Bone marrow (tissue), 2 donors: ENCODE measurements around the gene PRR12.

Experiments used
- DNase-seq, 2 donors: peaks; one replicate each; lab custom pipeline; 2025; lab: John Stamatoyannopoulos, UW

PRR12 gene

DNA sequence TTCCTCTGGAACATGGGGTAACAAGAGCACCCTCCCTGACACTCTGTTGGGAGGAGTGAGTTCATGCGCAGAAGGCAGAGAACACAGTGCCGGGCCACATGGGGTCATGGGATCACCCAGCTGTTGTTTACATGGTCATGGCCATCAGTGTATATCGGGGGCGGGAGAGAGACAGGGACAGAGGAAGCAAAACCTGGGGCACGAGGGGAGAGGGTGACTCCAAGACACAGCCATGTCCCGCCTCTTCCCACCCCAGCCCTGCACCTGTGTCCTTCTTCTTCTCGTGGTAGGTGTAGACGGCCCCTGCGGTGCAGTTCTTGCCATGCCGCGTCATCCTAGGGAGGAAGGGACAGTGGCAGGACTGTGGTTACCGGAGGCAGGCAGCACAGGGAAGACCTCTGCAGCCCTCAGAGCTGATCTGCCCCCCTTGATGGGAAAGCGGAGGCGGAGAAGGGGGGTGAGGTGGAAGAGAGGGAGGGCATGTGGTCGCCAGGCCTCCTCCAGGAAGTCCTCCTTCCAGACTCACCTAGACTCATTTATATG, 30.6 kb upstream of the PRR12 start:
- DNase-seq: no peak

GRCh38 chr19:49564616-49565045, 26.4 kb upstream of the PRR12 start:
- no peak for DNase-seq

DNA sequence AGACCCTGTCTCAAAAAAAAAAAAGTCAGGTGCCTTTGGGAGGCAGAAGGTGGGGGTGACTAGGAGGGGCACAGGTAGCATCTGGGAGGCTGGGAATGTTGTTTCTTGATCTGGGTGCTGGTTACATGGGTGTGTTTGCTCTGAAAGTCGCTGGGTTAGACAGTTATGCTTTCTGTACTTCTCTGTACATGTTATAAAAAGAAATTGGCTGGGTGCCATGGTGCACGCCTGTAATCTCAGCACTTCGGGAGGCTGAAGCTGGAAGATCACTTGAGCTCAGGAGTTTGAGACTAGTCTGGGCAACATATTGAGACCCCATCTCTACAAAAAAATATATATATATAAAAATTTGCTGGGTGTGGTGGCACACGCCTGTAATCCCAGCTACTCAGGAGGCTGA, 25.7 kb upstream of the PRR12 start:
- DNase-seq: no peak

- DNase-seq: no peak
These were observed 24.7 kb upstream of the PRR12 start for GRCh38 chr19:49566302-49566701.

DNA sequence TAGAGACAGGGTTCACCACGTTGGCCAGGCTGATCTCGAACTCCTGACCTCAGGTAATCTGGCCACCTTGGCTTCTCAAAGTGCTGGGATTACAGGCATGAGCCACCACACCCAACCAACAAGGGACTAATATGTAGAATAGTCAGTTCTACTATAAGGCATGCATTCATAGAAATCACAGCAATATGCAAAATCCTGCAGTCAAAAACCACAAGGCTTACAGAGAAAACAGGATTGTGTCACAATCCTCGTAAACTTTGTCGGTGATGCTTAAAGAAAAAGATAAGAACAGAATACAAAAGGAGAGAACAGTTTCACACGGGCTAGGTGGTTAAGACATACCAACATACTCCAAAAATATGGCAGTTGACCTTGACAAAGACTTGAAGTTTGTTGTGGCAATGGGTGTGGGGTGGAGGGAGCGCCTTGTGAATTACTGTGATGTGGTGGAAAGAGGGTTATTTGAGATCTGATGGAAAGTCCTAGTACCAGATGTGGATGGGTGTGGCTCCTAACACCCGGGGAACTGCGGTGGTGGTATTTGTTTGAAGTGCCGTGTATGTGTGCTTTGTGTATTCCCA, 23.0 kb upstream of the PRR12 start:
- DNase-seq: no peak

GRCh38 chr19:49570138-49570856, 20.7 kb upstream of the PRR12 start:
- DNase-seq: peak; percentile 19 to 75

DNA sequence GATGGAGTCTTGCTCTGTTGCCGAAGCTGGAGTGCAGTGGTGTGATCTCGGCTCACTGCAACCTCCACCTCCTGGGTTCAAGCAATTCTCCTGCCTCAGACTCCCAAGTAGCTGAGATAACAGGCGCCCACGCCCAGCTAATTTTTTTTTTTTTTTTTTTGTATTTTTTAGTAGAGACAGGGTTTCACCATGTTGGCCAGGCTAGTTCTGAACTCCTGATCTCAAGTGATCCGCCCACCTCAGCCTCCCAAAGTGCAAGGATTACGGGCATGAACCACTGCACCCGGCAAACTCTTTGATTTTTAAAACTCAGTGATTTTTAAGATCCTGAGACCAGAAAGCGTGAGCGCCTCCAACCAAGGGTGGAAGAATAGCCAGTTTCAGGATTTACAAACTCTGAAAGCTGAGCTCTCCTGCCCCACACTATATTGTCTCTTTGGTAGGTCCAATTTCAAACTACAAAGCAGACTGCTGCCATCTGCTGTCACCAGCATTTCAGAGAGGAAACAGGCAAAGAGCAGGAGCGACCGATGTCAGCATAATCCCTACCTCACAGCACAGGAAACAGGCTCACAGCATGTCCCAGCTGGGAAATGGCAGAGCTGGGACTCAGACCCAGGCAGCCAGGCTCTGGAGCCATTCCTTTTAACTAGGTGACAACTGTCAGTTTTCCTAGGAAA, 19.8 kb upstream of the PRR12 start:
- peak in 1 of 2 donors; percentile 8 for DNase-seq

DNA sequence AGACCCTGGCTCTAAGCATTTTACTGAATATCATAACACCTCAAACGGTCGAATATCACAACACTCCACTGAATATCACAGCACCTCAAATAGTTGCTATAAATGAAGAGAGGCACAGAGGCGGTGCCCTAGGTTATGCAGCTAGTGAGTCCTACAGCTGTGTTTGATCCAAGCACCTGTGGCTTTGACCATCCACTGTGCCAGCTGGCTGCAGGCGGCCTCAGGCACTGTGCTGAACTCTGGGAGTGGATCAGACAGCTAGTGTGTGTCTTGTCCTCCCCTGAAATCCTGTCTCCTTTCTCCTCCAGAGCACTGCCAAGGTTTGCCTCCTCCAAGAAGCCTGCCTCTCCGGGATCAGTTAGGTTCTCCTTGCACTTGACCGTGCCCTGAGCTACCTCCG, 18.0 kb upstream of the PRR12 start:
- DNase-seq: no peak

GRCh38 chr19:49573425-49573824, 17.6 kb upstream of the PRR12 start:
- no peak for DNase-seq

DNA sequence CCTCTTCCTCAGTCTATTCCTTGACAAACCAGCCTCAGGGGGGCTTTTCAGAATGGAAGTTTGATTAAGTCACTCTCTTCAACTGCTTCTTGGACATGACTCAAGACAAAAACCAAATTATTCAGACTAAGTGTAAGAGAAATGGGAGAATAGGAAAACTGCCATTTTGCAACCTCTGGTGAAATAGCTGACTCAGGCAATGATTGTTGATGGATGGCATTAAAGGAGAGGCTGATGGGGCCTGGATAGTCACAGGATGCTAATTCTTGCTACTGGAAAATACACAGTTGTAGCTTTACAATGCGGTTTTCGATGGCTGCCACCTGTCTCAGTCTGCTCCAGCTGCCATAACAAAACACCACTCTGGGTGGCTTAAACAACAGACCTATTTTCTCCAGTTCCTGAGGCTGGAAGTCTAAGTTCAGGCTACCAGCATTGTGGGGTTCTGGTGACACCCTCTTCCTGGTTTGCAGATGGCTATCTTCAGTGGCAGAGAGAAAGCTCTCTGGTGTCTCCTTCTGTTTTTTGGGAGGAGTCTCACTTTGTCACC, 16.7 kb upstream of the PRR12 start:
- no peak for DNase-seq

DNA sequence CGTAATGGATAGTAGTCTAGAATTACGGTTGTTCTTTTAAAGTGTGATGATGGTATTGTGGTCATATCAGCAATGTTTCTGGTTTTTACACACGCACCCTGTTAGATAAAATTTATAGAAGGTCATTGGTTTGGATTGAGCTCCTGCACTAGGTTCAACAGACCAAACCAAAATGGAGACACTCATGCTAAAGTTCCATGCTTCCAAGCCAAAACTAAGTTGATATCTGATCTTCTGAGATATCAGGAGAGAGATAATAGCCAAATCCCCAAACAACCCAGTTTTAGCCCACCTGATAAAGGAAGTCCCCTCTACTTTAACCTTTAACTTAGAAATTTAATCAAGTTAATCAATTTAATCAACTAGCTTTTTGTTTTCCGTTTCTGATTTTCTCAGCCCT, 11.8 kb upstream of the PRR12 start:
- no peak for DNase-seq

- DNase-seq: no peak
These were observed 11.1 kb upstream of the PRR12 start for GRCh38 chr19:49579947-49580263.

DNA sequence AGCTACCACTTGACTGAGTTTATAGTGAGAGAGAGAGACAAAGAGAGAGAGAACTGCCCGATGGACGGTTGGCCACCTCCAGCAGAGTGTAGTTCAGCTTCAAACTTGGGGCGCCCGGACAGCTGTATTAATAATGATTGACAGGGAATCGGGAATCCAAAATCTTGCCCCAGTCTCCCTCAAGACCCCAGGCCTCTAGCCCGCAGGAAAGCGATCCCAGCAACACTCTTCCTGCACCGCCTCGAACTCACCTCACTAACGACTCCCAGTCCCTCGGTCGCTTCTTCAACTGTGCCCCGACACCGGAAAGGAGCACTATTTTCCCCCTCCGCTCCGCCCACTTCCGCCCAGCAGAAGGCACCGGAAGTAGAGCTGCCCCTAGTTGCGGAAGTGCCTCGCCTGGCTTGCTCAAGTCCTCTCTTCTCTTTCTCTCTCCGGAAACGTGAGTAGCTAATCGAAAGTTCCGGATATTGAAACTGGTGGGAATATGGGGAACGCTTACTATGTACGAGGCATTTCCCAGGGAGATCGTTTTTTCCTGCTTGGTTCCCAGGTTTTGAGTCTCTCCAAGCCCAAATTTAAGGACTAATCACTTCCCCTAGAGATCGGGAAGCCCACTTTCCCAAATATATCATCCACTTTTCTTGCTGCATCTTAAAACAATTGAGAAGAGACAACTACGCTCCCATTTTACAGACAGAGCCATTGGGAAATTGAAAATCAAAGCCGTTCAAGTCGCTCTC, 10.5 kb upstream of the PRR12 start, which contains the start of gene NOSIP:
NOSIP (minus strand) TSS at position 293 of the 743 bp plus-strand sequence. CDS start 19,865 bp downstream, outside the sequence.
- peak; percentile 86 to 97 for DNase-seq

GRCh38 chr19:49581007-49581508, 9.9 kb upstream of the PRR12 start, which contains the start of gene PRRG2:
TSS of gene PRRG2 (plus strand) at chr19:49581316. CDS start at chr19:49583220, 1,904 bp downstream.
- DNase-seq: no peak

DNA sequence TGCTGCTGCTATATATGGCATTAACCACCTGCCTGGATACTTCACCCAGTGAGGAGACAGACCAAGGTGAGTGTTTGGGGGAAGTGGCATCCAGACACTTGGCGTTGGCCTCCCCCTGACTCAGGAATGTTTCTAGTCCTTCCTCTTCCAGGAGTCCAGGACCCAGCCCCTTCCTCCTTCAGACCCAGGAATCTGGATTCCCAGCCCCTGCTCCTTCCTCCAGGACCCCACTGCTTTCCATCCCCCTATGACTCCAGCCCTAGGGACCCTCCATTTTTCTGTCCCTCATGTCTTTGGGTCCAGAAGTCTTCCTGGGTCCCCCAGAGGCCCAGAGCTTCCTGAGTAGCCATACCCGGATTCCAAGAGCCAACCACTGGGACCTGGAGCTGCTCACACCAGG, 7.7 kb upstream of the PRR12 start:
- DNase-seq: no peak

GRCh38 chr19:49585023-49585422, 6.0 kb upstream of the PRR12 start:
- DNase-seq: no peak

DNA sequence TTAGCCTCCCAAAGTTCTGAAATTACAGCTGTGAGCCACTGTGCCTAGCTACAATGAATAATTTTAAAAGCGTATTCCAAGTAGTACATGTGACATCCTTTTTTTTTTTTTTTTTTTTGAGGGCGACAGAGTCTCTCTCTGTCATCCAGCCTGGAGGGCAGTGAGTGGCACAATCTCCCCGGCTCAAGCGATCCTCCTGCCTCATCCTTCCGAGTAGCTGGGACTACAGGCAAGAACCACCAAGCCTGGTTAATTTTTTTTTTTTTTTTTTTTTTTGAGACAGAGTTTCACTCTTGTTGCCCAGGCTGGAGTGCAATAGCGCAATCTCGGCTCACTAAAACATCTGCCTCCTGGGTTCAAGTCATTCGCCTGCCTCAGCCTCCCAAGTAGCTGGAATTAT, 3.8 kb upstream of the PRR12 start:
- DNase-seq: no peak

DNA sequence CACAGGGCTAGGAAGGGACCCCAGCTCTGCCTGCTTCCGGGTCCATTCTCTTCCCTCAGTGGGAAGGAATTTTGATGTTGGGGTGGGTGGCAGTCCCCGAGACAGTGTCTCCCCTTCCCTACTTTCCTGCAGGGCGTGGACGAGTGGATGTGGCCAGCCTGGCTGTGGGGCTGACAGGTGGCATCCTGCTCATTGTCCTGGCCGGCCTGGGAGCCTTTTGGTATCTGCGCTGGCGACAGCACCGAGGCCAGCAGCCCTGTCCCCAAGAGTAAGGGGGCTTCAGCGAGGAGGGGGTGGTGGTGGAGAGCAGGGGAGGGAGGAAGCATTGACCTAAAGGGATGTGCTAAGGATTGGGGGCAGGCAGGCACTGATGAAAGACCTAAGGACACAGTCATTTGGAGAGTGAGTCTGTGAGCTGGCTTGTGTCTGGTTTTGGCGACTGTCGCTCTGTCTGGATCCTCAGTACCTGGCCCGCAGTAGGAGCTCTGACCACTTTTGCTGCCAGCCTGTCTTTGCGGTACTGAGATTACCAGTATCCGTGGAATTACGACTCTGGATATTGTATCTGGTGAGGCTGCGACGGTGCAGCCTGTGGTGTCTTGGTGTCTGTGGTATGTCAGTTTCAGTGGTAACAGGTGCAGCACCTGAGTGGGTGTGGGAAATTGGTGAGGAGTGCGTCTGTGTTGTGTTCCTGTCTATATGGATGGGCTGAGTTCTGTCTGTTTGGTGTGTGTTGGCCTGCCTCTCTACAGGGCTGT, 2.4 kb upstream of the PRR12 start:
- DNase-seq: no peak

DNA sequence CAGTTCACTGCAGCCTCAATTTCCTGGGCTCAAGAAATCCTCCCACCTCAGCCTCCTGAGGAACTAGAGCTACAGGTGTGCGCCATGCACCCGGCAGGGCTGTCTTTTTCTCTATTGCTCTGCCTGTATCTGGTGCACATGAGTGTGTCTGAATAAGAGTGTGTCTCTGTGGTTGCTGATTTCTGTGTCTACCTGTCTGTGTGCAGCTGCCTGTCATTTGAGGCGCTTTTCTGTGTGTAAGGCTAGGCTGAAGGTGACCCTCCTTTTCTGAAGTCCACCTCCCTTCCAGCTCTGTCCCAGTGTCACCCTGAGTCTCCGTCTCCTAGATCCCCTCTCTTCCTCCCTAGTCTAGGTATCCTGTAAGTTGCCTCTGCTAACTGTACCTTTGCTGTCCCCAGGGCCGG, 1.5 kb upstream of the PRR12 start:
- no peak for DNase-seq

- peak; percentile 78 to 95 for DNase-seq
These were observed 661 bp upstream of the PRR12 start for GRCh38 chr19:49590071-49590970.
